K562 (cell line): ENCODE measurements around the gene DOCK4. TPM values are rescaled to one million over a fixed set of nuclear protein-coding genes. Genes with fewer than 3 reads are reported as not detected.

Source experiments
- AFF1 ChIP-seq, 2 experiments: fragments of 450-650 bp; IDR thresholded peaks; 2 replicates each; pipeline ENCODE4 v1.6.1; 2018; ENCODE audit warnings: mild to moderate bottlenecking in 2 of 2, low read depth in 1 of 2; ENCODE audit not compliant: partially characterized antibody in 2 of 2
- AFF4 ChIP-seq: sonication (generic); formaldehyde crosslinking; IDR thresholded peaks from 2 replicates; pipeline ENCODE4 v1.8.0; 2023; ENCODE audit warnings: mild to moderate bottlenecking, missing genetic modification reagents
- ASH1L ChIP-seq: fragments of 450-650 bp; IDR thresholded peaks from 2 replicates; pipeline ENCODE4 v1.6.1; 2018; ENCODE audit warnings: borderline replicate concordance, mild to moderate bottlenecking, low read depth; ENCODE audit not compliant: partially characterized antibody
- BCL6 ChIP-seq: fragments of 250-450 bp; sonication (Bioruptor Pico); IDR thresholded peaks from 2 replicates; pipeline ENCODE4 v1.4.0; 2020
- CBFA2T2 ChIP-seq: fragments of 450-650 bp; conservative IDR thresholded peaks from 2 replicates; pipeline ENCODE4 v1.6.1; 2017; ENCODE audit warnings: mild to moderate bottlenecking
- ELK1 ChIP-seq: sonication (generic); formaldehyde crosslinking; IDR thresholded peaks from 2 replicates; pipeline ENCODE4 v1.8.1; 2022; ENCODE audit warnings: missing genetic modification reagents
- HDAC8 ChIP-seq: fragments of 450-650 bp; IDR thresholded peaks from 2 replicates; pipeline ENCODE4 v1.6.1; 2016; ENCODE audit warnings: mild to moderate bottlenecking, missing genetic modification characterization, moderate library complexity, missing compliant biosample characterization
- HINFP ChIP-seq: fragments of 450-650 bp; conservative IDR thresholded peaks from 2 replicates; pipeline ENCODE4 v1.6.1; 2016; ENCODE audit warnings: missing genetic modification characterization, low read depth, mild to moderate bottlenecking, control low read depth, missing compliant biosample characterization
- NFYB ChIP-seq: IDR thresholded peaks from 2 replicates; pipeline ENCODE4 v1.6.1; 2011; ENCODE audit warnings: mild to moderate bottlenecking, moderate library complexity; ENCODE audit not compliant: insufficient read length; ENCODE audit errors: extremely low read depth
- SMAD1 ChIP-seq: fragments of 150-350 bp; IDR thresholded peaks from 2 replicates; pipeline ENCODE4 v1.6.1; 2014; ENCODE audit warnings: low read length, low read depth; ENCODE audit not compliant: partially characterized antibody
- THRA ChIP-seq: fragments of 450-650 bp; IDR thresholded peaks from 2 replicates; pipeline ENCODE4 v1.6.1; 2017; ENCODE audit warnings: mild to moderate bottlenecking, moderate library complexity
- ZNF253 ChIP-seq: fragments of 250-450 bp; sonication (Bioruptor Pico); conservative IDR thresholded peaks from 2 replicates; pipeline ENCODE4 v1.6.1; 2021; ENCODE audit warnings: mild to moderate bottlenecking
- ZNF76 ChIP-seq: fragments of 250-450 bp; sonication (Bioruptor Pico); IDR thresholded peaks from 2 replicates; pipeline ENCODE4 v1.4.0; 2020; ENCODE audit warnings: mild to moderate bottlenecking, moderate library complexity, borderline replicate concordance
- polyA plus RNA-seq, 8 experiments: library from polyadenylated mRNA; depleted of rRNA in 4 of 8; stranded (reverse) in 5 of 8; unstranded in 3 of 8; fragments of >200 nt; fragmentation: Nextera tagmentation in 2 of 8; fragmentation: Illumina TruSeq in 1 of 8; extraction: Ambion mirVana in 2 of 8; extraction: Trizol in 1 of 8; gene quantifications; 2 replicates each; pipeline versions ENCODE4 v1.2.1 to v1.2.3, GENCODE V29; 2011 to 2014; ENCODE audit warnings: inconsistent platforms in 1 of 8, missing spikeins in 1 of 8
- total RNA-seq, 7 experiments: library from RNA; depleted of rRNA in 6 of 7; stranded (reverse); fragments of >200 nt in 6 of 7; fragmentation: Illumina TruSeq in 2 of 7; extraction: Trizol in 2 of 7; gene quantifications; 2 replicates each; pipeline versions ENCODE4 v1.2.1 to v1.2.3, GENCODE V29; 2011 to 2021; ENCODE audit warnings: low replicate concordance in 1 of 7

Gene DOCK4
- total and polyA plus RNA-seq, 9 of the 15 experiments (the other 6 are each of a cell fraction or from before 2014, with no cell fraction given): 0.42 to 5.7 (median 2.3) TPM

GRCh38 chr7:112206238-112206990 is at the start of gene DOCK4, which contains the start of gene ZNF277 (continued):
- peak; percentile 49; the same call in 1 of the 2 replicates for TF ChIP-seq AFF4 (CRISPR knock-in tag)
- no peak for TF ChIP-seq ZNF76 (CRISPR knock-in tag)
- TF ChIP-seq THRA: no peak
- no peak for TF ChIP-seq BCL6
- TF ChIP-seq SMAD1: no peak
- TF ChIP-seq ELK1 (CRISPR knock-in tag): no peak
- TF ChIP-seq ASH1L: peak; percentile 64
- TF ChIP-seq NFYB: peak; percentile 75
- no peak for TF ChIP-seq ZNF253 (CRISPR knock-in tag)
- no peak for TF ChIP-seq HINFP
- TF ChIP-seq HDAC8 (tag): no peak
- TF ChIP-seq AFF1 (IDR thresholded peaks at IDR 0.05; ENCODE audit: low read depth in 1 of 2, partially characterized antibody in 2 of 2): peak; percentile 42 to 90
- TF ChIP-seq CBFA2T2: no peak
